LNCaP clone FGC (cell line): Measurements from ENCODE around the gene DDOST.

Experiments
- DNase-seq: peaks from one replicate; pipeline ENCODE4 v3.0.0-alpha.2; 2011; ENCODE audit warnings: low read depth
- H3K4me3 ChIP-seq: 2 replicates; pipeline ENCODE4 v1.5.1; 2011; ENCODE audit warnings: mild to moderate bottlenecking, low read depth, low read length, control low read depth
- CTCF ChIP-seq: IDR thresholded peaks from 2 replicates; pipeline ENCODE4 v1.5.1; 2012; ENCODE audit warnings: mild to moderate bottlenecking; ENCODE audit not compliant: control insufficient read depth, insufficient read depth; ENCODE audit errors: extremely low read depth

The DDOST gene

GRCh38 chr1:20700636-20701215 is 39.6 kb upstream of the DDOST start:
- no peak for DNase-seq
- no peak overlapping the region for H3K4me3 ChIP-seq
- no peak for TF ChIP-seq CTCF

GRCh38 chr1:20699558-20699957 is 38.4 kb upstream of the DDOST start:
- no peak for DNase-seq
- H3K4me3 ChIP-seq = no peak overlapping the region
- no peak for TF ChIP-seq CTCF

GRCh38 chr1:20698195-20698910 is 37.2 kb upstream of the DDOST start:
- DNase-seq = no peak
- H3K4me3 ChIP-seq = no peak overlapping the region

GRCh38 chr1:20697563-20697962 is 36.4 kb upstream of the DDOST start:
- H3K4me3 ChIP-seq = no peak overlapping the region
- no peak for TF ChIP-seq CTCF
- no peak for DNase-seq

More at GRCh38 chr1:20698195-20698910, 37.2 kb upstream of the DDOST start:
- no peak for TF ChIP-seq CTCF

- H3K4me3 ChIP-seq = peak overlapping the region; percentile 52
- peak; percentile 62 for TF ChIP-seq CTCF
- no peak for DNase-seq
These were observed 35.5 kb upstream of the DDOST start for GRCh38 chr1:20696397-20697333.

- TF ChIP-seq CTCF = no peak
These were observed 34.3 kb upstream of the DDOST start for GRCh38 chr1:20695515-20695914.

More at GRCh38 chr1:20695515-20695914, 34.3 kb upstream of the DDOST start:
- no peak for DNase-seq
- H3K4me3 ChIP-seq = no peak overlapping the region
